ENCODE measurements around the gene ALX3. TPM values are rescaled to one million over a fixed set of nuclear protein-coding genes. Genes with fewer than 3 reads are reported as not detected.

ALX3 gene
- polyA plus RNA-seq, 6 donors from 2014 or later = not detected

DNA sequence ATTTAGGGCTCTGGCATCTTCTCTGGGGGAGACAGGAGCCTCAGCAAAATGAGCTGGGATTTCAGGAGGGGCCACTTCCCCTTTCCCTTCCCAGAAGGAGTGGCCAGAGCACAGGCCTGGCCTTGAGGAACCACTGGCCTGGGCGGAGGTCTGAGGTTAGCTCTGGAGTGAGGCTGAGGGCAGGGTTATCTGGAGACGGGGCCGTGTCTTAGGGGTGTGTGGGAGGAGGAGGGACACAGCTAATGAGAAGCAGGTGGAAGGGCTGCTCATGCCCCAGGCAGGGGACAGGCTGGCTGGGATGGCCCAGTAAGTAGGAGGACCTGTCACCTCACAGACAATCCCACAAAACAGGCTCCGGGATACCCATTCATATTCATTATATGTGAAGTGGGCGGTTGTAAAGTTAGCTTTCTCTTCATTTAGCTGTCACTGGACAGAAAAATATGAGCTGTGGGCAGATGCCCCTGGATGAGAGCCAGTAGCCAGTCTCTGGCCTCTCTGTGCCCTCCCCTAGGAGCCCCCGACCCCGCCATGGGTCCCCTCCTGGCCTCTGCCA is 12.4 kb downstream of the ALX3 start:
- Mint-ChIP-seq H3K4me3 (no peak overlapping the region), H3K27me3 (no peaks in the 10 kb centered on the region), H3K36me3 (peaks cover 28 to 30% of the 10 kb centered on the region in 2 donors), H3K9me3 (no peaks in the 10 kb centered on the region), H3K4me1 (peaks cover 0 to 13% (median 5%) of the 10 kb centered on the region in 3 donors), H3K27ac (peak overlapping the region in 2 of 6 donors; percentile 0 to 1)
- no peak for DNase-seq
- ATAC-seq (ENCODE audit: low read depth in 2 of 2) = no peak

DNA sequence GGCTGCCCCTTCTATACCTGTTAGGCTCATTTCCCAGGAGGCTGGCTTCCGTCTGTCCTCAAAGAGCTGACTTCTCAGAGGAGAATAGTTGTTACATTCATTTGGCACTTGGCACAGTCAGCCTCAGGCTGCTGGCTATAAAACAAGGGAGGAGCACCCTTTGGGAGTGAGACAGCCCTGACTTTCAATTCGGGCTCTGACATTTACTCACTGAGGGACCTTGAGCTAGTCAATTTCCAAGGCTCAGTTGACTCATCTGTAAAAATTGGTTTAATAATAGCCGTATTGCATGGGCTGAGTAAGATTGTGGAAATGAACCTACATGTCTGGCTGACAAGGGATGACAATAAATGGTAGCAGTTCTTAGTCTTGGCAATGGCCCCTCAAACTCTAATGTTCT is 13.7 kb downstream of the ALX3 start:
- Mint-ChIP-seq H3K27ac (peak overlapping the region in 1 of 6 donors; percentile 41), H3K27me3 (no peaks in the 10 kb centered on the region), H3K36me3 (peaks cover 34 to 41% of the 10 kb centered on the region in 2 donors), H3K4me3 (no peak overlapping the region), H3K9me3 (no peaks in the 10 kb centered on the region), H3K4me1 (peaks cover 0 to 14% (median 5%) of the 10 kb centered on the region in 3 donors)
- no peak for DNase-seq
- ATAC-seq (ENCODE audit: low read depth in 2 of 2) = no peak

DNA sequence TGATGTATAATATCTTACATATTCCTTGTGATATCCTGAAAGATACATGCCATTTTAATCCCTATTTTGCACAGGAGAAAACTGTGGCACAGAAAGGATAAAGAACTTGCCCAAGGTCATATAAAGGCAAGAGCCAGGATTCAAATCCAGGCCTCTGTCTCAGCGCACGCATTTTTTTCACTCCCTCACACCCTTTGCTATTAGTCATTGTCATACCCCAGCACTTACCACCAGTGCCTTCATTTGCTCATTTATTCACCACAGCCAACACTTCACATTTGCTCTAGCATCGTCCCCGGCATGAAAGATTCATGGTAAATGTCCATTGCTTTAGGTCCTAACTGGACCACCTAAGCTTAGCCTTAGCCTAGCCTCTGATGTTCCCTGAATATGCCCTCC is 14.2 kb downstream of the ALX3 start:
- no peak for ATAC-seq (ENCODE audit: low read depth in 2 of 2)
- no peak for DNase-seq
- no peak overlapping the region for H3K4me3 Mint-ChIP-seq
- no peaks in the 10 kb centered on the region for H3K27me3 Mint-ChIP-seq
- H3K9me3 Mint-ChIP-seq = no peaks in the 10 kb centered on the region
- H3K27ac Mint-ChIP-seq = peak overlapping the region in 1 of 6 donors; percentile 36
- H3K36me3 Mint-ChIP-seq = peaks cover 34 to 42% of the 10 kb centered on the region in 2 donors
- H3K4me1 Mint-ChIP-seq = peaks cover 0 to 14% (median 5%) of the 10 kb centered on the region in 3 donors

DNA sequence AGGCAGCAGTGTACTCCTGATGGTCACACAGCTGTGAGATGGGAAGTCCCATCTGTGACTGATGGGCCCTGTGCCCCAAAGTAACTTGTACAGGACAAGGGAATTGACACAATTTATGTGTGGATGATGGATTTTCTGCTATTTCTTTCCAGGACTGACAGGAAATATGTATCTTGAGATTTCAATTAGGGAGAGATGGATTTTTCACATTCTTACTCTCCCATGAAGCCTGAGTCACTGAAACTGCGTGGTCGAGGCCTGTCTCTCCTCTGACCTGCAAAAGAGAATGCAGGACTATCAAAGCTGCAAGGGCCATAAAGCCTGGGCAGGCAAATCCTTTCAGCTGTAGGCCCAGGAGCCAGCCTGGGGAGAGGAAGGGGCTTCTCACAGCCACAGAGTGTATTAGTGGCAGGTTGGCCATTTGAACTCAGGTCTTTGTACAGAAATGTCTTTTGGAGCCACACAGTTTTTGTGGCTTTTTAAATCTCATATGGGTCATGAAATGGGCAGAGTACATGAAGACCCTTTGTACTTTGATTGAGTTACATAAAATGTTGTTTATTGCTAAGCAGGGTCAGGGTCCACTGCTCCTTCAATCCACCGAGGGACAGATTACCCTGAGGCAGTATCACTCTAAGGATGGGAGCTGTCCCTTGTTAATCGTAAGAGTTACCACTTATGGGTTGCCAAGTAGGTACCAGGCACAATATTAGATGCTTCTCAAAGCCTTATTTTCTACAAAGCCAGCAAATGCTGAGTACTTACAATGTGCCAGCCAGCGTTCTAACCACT is 14.8 kb downstream of the ALX3 start:
- ATAC-seq (ENCODE audit: low read depth in 2 of 2) = no peak
- Mint-ChIP-seq H3K27me3 (no peaks in the 10 kb centered on the region), H3K9me3 (no peaks in the 10 kb centered on the region), H3K4me1 (peaks cover 0 to 14% (median 5%) of the 10 kb centered on the region in 3 donors), H3K36me3 (peaks cover 34 to 42% of the 10 kb centered on the region in 2 donors), H3K27ac (peak overlapping the region in 1 of 6 donors; percentile 47), H3K4me3 (no peak overlapping the region)
- DNase-seq = no peak

DNA sequence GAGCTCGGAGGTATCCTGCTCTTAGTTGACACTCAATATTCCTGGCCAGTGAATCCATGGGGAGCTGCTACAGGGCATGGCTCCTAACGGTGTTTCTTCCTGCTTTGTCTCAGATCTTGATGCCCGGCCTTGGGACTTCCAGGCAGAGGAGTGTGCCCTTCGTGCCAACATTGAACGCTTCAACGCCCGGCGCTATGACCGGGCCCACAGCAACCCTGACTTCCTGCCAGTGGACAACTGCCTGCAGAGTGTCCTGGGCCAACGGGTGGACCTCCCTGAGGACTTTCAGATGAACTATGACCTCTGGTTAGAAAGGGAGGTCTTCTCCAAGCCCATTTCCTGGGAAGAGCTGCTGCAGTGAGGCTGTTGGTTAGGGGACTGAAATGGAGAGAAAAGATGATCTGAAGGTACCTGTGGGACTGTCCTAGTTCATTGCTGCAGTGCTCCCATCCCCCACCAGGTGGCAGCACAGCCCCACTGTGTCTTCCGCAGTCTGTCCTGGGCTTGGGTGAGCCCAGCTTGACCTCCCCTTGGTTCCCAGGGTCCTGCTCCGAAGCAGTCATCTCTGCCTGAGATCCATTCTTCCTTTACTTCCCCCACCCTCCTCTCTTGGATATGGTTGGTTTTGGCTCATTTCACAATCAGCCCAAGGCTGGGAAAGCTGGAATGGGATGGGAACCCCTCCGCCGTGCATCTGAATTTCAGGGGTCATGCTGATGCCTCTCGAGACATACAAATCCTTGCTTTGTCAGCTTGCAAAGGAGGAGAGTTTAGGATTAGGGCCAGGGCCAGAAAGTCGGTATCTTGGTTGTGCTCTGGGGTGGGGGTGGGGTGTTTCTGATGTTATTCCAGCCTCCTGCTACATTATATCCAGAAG is 16.7 kb downstream of the ALX3 start:
- Mint-ChIP-seq H3K36me3 (peaks cover 29 to 45% of the 10 kb centered on the region in 2 donors), H3K4me3 (peak overlapping the region in 1 of 8 donors; percentile 72), H3K27ac (peak overlapping the region in 2 of 6 donors; percentile 5 to 59), H3K4me1 (peaks cover 0 to 9% (median 0%) of the 10 kb centered on the region in 3 donors), H3K9me3 (no peaks in the 10 kb centered on the region), H3K27me3 (no peaks in the 10 kb centered on the region)
- ATAC-seq (ENCODE audit: low read depth in 2 of 2) (peak; percentile 68 to 74), DNase-seq (peak; percentile 58)

DNA sequence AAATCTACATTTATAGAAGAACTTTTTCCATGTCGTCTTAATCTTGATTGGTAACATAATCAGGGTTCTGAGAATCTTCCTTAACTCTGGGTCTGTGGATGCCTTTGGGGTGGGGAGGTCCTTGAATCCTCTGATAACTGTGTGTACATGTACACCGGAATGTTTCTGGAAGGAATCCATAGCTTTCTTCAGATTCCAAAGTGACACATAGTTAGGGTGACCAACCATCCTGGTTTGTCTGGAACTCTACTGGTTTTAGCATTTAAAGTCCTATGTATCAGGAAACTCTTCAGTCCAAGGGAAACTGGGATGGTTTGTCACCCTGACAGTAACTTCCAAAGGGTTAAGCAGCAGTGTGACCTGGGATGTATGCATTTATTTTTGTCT is 19.2 kb downstream of the ALX3 start:
- no peak overlapping the region for H3K4me3 Mint-ChIP-seq
- peak overlapping the region in 1 of 6 donors; percentile 24 for H3K27ac Mint-ChIP-seq
- DNase-seq (no peak), ATAC-seq (ENCODE audit: low read depth in 2 of 2) (no peak)
- peaks cover 37 to 40% of the 10 kb centered on the region in 2 donors for H3K36me3 Mint-ChIP-seq
- H3K27me3 Mint-ChIP-seq = no peaks in the 10 kb centered on the region
- H3K4me1 Mint-ChIP-seq = peaks cover 0 to 9% (median 0%) of the 10 kb centered on the region in 3 donors
- H3K9me3 Mint-ChIP-seq = no peaks in the 10 kb centered on the region

DNA sequence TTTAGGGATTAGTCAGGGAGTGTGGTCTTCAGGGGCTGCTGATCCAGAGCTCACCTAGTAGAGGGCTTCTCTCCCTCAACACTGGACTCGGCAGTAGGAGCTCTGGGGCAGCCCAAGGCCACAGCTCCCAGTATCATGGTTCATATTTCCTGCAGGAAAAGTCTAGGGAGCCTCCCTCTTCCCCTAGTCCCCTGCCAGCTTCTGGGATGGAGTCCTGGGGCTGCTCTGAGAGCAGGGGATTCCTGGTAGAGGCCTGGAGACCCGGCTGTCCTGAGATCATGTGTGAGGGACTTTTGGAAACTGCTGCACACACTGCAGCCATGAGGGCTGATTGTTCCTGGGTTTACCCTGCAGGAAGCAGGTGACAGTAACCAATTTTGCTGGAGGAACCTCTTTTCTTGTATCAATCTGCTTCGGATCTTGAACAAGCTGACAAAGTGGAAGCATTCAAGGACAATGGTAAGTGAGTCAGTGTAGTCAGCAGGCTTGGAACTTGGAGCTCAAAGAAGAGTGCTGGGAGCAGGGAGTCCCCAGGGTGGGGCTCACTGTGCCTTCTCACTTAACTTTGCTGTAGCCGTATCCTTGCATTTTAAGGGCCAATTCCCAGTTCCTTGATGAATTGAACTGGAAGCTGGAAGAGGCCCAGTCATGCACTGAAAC is 19.7 kb downstream of the ALX3 start:
- peaks cover 39 to 40% of the 10 kb centered on the region in 2 donors for H3K36me3 Mint-ChIP-seq
- H3K27me3 Mint-ChIP-seq = no peaks in the 10 kb centered on the region

DNA sequence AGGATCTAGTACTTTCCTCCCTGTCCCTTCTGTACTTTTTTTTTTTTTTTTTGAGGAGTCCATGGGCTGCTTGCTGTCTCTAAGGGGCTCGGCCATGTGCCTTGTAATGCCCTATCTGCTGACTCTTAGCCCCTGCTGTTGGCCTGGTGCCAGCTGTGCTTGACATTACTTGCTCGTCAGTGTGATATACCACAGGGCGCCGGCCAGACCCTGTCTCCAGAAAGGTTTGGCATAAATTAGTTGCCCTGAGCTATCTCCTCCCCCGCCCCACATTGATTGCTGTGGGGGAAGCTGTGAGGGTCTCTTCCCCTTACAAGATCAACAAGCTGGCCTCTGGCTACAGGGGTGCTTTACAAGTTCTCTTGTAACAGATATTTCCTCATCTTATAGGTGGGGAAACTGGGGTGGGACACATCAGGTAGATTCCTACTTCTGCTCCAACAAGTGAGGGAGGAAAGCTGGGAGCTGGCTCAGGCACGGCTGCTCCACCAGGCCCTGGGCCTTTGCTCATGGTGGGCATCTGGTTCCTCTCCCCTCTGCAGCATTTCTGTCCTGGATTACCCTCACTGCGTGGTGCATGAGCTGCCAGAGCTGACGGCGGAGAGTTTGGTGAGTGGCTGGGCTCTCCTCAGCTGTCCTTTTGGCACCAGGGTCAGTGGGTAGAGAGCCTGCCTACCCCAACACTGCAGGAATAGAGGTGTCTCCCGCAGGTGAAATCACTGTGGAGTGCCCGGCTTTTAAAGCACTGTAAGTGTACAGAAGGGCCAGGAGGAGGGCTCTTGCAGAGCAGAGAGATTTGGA is 20.5 kb downstream of the ALX3 start:
- Mint-ChIP-seq H3K9me3 (no peaks in the 10 kb centered on the region), H3K27me3 (no peaks in the 10 kb centered on the region), H3K27ac (peak overlapping the region in 1 of 6 donors; percentile 10), H3K4me1 (peaks cover 0 to 12% (median 3%) of the 10 kb centered on the region in 3 donors), H3K36me3 (peaks cover 35 to 45% of the 10 kb centered on the region in 2 donors), H3K4me3 (no peak overlapping the region)
- DNase-seq (no peak), ATAC-seq (ENCODE audit: low read depth in 2 of 2) (no peak)

More for the DNA sequence above, 19.7 kb downstream of the ALX3 start:
- H3K4me1 Mint-ChIP-seq = peaks cover 0 to 9% (median 0%) of the 10 kb centered on the region in 3 donors
- no peak overlapping the region for H3K4me3 Mint-ChIP-seq
- H3K27ac Mint-ChIP-seq = no peak overlapping the region
- DNase-seq (no peak), ATAC-seq (ENCODE audit: low read depth in 2 of 2) (no peak)
- no peaks in the 10 kb centered on the region for H3K9me3 Mint-ChIP-seq

DNA sequence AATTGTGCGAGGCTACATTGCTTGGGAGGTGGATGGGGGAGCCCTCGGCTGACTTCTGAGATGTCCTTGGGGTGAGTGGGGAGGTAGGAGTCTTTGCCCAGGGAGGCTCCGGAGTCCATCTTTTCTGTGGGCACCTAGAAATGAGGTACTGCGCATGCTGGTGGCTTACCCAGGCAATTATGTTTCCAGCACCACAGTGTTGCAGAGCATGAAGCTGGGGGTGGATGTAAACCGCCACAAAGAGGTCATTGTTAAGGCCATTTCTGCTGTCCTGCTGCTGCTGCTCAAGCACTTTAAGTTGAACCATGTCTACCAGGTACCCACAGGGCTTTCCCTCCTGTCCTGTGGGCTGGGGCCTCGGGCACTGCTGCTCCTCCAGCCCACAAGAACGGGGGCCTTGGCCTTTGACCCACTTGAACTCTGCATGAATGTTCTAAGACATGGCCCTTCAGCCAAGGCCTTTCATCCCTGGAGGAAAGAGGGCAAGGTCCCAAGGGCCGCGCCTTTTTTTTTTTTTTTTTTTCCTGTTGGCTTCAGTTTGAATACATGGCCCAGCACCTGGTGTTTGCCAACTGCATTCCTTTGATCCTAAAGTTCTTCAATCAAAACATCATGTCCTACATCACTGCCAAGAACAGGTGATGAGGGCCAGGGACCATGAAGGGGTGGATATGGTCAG is 21.4 kb downstream of the ALX3 start:
- peaks cover 0 to 12% (median 4%) of the 10 kb centered on the region in 3 donors for H3K4me1 Mint-ChIP-seq
- DNase-seq = no peak

DNA sequence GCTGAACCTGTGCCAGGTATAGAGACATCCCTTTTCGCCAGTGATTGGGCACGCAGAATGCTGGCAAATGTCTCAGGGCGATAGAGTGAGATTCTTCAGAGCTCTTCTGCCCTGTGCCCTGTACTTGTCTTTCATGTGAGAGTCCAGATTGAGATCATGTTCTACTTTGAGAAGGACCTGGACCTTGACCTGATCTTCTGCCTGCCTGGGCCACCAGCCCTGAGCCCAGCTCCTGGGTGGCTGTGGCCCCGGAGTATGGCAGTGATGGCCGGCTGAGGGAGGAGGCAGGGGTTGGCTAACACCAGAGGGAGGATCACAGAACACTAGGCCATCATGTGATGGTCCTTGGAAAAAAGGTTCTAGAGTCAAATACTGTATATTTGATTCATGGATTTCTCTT is 22.2 kb downstream of the ALX3 start:
- Mint-ChIP-seq H3K4me1 (peaks cover 0 to 7% (median 7%) of the 10 kb centered on the region in 3 donors), H3K4me3 (no peak overlapping the region), H3K27ac (no peak overlapping the region), H3K36me3 (peaks cover 32 to 44% of the 10 kb centered on the region in 2 donors), H3K9me3 (no peaks in the 10 kb centered on the region), H3K27me3 (no peaks in the 10 kb centered on the region)
- ATAC-seq (ENCODE audit: low read depth in 2 of 2) (no peak), DNase-seq (no peak)

More for the DNA sequence above, 21.4 kb downstream of the ALX3 start:
- no peak for ATAC-seq (ENCODE audit: low read depth in 2 of 2)
- Mint-ChIP-seq H3K36me3 (peaks cover 37 to 47% of the 10 kb centered on the region in 2 donors), H3K4me3 (no peak overlapping the region), H3K27me3 (no peaks in the 10 kb centered on the region), H3K9me3 (no peaks in the 10 kb centered on the region), H3K27ac (peak overlapping the region in 2 of 6 donors; percentile 47 to 54)

DNA sequence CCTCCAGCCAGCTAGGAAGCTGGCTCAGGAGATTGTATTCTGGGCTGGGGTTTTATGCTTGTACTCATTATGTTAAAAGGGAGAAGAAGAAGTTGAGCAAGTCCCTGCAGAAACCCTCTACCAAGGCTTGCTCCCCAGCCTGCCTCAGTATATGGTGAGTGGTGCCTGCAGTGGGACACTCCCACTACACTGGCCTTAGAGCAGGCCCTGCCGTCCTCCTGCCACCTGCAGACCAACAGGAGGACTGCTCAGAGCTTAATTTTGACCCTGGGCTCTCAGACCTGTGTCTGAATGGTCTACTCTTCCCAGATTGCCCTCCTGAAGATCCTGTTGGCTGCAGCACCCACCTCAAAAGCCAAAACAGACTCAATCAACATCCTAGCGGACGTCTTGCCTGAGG is 23.0 kb downstream of the ALX3 start:
- Mint-ChIP-seq H3K4me3 (no peak overlapping the region), H3K4me1 (peaks cover 0 to 7% (median 4%) of the 10 kb centered on the region in 3 donors), H3K27ac (no peak overlapping the region), H3K9me3 (no peaks in the 10 kb centered on the region), H3K27me3 (no peaks in the 10 kb centered on the region), H3K36me3 (peaks cover 26 to 36% of the 10 kb centered on the region in 2 donors)
- ATAC-seq (ENCODE audit: low read depth in 2 of 2) (no peak), DNase-seq (no peak)

DNA sequence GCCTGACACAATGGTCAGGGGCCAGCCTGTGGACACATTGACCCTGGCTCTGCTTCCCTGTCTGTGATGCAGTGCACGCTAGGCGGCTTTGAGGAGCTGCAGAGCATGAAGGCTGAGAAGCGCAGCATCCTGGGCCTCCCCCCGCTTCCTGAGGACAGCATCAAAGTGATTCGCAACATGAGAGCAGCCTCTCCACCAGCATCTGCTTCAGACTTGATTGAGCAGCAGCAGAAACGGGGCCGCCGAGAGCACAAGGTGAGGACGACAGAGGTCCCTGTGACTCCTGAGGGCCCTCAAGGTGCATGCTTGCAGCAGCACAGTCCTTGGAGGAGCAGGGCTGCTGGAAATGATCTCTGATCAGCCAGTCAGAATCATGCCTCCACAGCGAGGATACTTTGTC is 27.5 kb downstream of the ALX3 start:
- peaks cover 1 to 11% (median 4%) of the 10 kb centered on the region in 3 donors for H3K4me1 Mint-ChIP-seq
- peak overlapping the region in 1 of 6 donors; percentile 19 for H3K27ac Mint-ChIP-seq
- no peak overlapping the region for H3K4me3 Mint-ChIP-seq
- no peaks in the 10 kb centered on the region for H3K27me3 Mint-ChIP-seq
- no peaks in the 10 kb centered on the region for H3K9me3 Mint-ChIP-seq
- H3K36me3 Mint-ChIP-seq = peaks cover 22 to 26% of the 10 kb centered on the region in 2 donors
- ATAC-seq (ENCODE audit: low read depth in 2 of 2) = no peak
- DNase-seq = no peak

All from naive B cell (primary cell).